ENCODE measurements around the gene SCGB1A1.

SCGB1A1 gene

DNA sequence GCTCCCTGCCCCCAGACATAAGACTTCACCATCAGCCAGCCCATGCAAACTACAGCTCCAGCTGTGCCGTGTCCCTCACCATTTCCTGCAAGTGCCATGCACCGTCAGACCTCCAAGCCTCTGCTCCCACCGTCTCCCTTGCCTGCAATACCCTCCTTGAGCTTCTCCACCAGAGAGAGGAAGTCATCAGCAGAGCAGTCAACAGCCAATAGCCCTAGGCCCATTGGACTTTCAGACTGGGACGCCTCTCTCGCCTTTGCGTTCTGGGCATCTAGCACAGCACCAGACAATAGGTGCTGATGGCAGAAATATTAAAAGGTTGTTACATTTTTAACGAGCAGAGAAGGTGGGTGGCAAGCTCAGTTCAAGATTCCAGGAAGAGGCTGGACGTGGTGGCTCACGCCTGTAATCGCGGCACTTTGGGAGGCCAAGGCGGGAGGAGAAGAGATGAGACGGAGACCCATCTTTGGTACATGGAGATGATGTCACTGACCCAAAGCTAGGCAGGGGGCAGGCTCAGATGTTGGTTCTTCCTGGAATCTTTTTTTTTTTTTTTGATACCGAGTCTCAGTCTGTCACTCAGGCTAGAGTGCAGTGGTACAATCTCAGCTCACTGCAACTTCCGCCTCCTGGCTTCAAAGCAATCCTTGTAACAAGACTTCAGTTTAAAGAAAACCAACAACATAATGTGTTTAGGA is 31.9 kb downstream of the SCGB1A1 start:
- DNase-seq = no peak

- DNase-seq = no peak
These were observed 32.4 kb downstream of the SCGB1A1 start for GRCh38 chr11:62451241-62451621.

DNA sequence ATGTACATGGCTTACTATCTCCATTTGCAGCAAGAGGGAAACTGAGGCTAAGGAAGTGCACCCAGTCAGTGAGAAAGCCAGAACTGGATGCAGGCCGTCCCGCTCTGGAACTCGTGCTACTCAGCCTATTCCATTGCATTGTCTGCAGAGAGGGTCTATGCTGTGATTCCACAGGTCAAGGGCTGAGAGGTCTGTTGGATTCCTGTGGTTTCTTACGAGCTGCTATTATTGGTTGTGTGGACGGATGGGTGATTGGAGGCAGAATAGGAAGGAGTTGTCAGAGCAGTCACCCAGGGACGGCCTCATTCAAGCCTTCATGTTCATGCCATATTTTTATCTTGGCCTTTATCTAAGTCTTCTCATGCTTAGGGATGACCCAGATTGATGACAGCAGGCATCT is 33.4 kb downstream of the SCGB1A1 start:
- DNase-seq = no peak

GRCh38 chr11:62452839-62453468 is 34.1 kb downstream of the SCGB1A1 start:
- no peak for DNase-seq

DNA sequence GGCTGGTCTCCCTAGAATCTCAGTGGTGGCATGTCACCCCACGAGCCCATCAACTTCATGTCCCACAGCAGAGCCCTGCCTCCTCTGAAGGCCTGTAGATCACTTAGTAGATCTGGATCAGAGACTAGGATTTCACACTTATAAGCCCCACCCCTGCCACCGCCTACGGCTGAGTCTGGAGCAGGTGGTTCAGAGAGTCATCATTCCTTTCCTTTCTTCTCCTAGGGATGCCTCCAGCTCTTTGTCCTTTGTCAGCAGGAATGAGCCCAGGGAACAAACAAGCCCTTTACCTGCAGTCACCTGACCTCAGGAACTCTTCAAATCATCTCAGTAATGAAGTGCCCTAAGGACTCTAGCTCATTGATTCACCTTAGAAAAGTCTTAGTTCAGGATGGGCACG is 37.8 kb downstream of the SCGB1A1 start:
- no peak for DNase-seq

- DNase-seq = no peak
These were observed 38.6 kb downstream of the SCGB1A1 start for GRCh38 chr11:62457478-62457877.

- no peak for DNase-seq
These were observed 39.6 kb downstream of the SCGB1A1 start for GRCh38 chr11:62458212-62459002.

- DNase-seq = no peak
These were observed 40.2 kb downstream of the SCGB1A1 start for GRCh38 chr11:62459080-62459479.

DNA sequence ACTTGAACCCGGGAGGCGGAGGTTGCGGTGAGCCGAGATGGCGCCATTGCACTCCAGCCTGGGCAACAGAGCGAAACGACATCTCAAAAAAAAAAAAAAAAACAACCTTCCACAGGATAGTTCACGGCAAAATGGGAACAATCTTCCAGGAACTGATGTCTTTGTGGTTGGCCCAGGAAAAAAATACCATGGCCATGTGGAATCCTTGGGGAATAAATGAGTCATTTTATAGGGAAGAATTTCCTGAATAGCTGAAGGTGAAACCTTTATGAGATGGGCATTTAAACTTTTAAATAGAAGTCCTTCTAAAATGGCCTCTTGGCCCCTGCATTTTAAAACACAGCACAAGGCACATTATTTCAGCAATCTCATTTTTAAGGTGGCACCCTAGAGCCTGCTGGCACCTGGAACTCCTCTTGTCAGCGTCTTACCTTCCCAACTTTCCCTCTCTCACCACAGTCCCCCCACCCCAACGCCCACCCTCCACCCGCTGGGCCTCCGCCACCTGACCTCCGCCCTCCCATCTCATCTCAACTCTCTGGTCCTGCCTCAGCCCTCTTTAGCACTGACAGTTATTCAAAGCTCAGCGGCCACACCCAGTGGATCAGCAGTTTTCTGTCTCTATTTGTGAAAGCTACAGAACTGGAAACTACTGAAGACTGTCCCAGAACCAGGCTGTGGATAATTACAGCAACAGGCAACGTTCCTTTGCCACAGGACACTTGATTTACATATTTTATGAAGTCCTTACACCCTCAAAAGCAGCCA is 43.1 kb downstream of the SCGB1A1 start:
- no peak for DNase-seq

- DNase-seq = no peak
These were observed 43.7 kb downstream of the SCGB1A1 start for GRCh38 chr11:62462508-62462892.

DNA sequence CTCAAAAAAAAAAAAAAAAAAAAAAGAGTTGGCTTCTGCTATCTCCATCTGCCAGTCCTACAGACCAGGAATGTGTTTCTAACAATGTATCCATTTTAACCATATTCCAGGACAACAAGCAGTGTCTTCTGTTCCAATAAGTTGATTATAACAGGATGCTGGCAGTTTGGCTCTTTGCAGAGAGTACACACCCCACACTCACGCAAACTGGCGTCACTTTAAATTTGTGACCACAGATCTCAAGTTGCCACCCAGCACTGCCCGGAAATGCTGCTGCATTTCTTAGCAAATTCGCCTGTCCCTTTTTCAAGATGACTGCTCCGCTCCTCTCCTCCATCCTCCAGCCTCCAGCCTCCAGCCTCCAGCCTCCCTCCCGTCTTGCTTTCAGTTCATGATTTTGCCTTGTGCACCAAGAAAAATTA is 44.3 kb downstream of the SCGB1A1 start:
- no peak for DNase-seq

DNA sequence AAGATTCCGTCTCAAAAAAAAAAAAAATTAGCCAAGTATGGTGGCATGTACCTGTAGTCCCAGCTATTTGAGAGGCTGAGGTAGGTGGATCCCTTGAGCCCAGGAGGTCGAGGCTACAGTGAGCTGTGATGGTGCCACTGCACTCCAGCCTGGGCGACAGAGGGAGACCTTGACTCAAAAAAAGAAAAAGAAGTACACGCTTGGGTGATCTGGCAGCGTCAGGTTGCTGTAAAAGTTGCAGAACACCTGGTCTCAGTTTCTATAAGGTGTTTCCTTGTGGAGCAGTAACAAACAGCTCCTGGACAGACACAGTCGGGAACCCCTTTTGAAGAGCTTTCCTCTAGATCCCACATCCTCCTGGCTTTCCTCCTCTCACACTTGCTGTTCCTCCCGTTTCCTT is 45.8 kb downstream of the SCGB1A1 start:
- no peak for DNase-seq

GRCh38 chr11:62466444-62466843 is 47.6 kb downstream of the SCGB1A1 start:
- DNase-seq = no peak

- no peak for DNase-seq
These were observed 49.7 kb downstream of the SCGB1A1 start for GRCh38 chr11:62468577-62468976.

- no peak for DNase-seq
These were observed 52.8 kb downstream of the SCGB1A1 start for GRCh38 chr11:62471603-62472002.

- DNase-seq = no peak
These were observed 53.4 kb downstream of the SCGB1A1 start for GRCh38 chr11:62472063-62472884.

All from activated naive CD4-positive, alpha-beta T cell treated with anti-CD3 and anti-CD28 coated beads, Interleukin-2, amount 50 U/mL, for 16 hours (primary cell).